HuH-7.5 (cell line): ENCODE measurements around the gene MAST2.
"Not testable (repeated sequence)": the region's sequence is repeated elsewhere in the genome, so short reads cannot be mapped to it uniquely, and the experiment has no call there.

ENCODE experiments used
- DNase-seq: peaks from one replicate; pipeline ENCODE4 v3.0.0; 2011; ENCODE audit warnings: low spot score

Gene MAST2

GRCh38 chr1:45857755-45858492 lies 54.5 kb downstream of the MAST2 start:
- DNase-seq = not testable (repeated sequence)

GRCh38 chr1:45859221-45859620 lies 55.8 kb downstream of the MAST2 start:
- DNase-seq = no peak

GRCh38 chr1:45862008-45862407 lies 58.6 kb downstream of the MAST2 start:
- no peak for DNase-seq

- DNase-seq = no peak
These were observed 59.8 kb downstream of the MAST2 start for GRCh38 chr1:45863218-45863617.

GRCh38 chr1:45864167-45865106 lies 61.0 kb downstream of the MAST2 start:
- no peak for DNase-seq

GRCh38 chr1:45867697-45868348 lies 64.4 kb downstream of the MAST2 start:
- no peak for DNase-seq

- no peak for DNase-seq
These were observed 65.4 kb downstream of the MAST2 start for GRCh38 chr1:45868861-45869260.

GRCh38 chr1:45870500-45870899 lies 67.1 kb downstream of the MAST2 start:
- DNase-seq = no peak

GRCh38 chr1:45872173-45872801 lies 68.9 kb downstream of the MAST2 start:
- peak; percentile 34 for DNase-seq

- no peak for DNase-seq
These were observed 72.7 kb downstream of the MAST2 start for GRCh38 chr1:45876000-45876617.

- no peak for DNase-seq
These were observed 73.9 kb downstream of the MAST2 start for GRCh38 chr1:45877264-45877663.

- no peak for DNase-seq
These were observed 76.6 kb downstream of the MAST2 start for GRCh38 chr1:45879885-45880598.

- no peak for DNase-seq
These were observed 77.5 kb downstream of the MAST2 start for GRCh38 chr1:45880930-45881329.

- DNase-seq = no peak
These were observed 80.2 kb downstream of the MAST2 start for GRCh38 chr1:45883658-45884057.

- DNase-seq = no peak
These were observed 81.3 kb downstream of the MAST2 start for GRCh38 chr1:45884700-45885099.

- no peak for DNase-seq
These were observed 82.8 kb downstream of the MAST2 start for GRCh38 chr1:45886229-45886628.

GRCh38 chr1:45887156-45887842 lies 83.9 kb downstream of the MAST2 start:
- DNase-seq = no peak

- DNase-seq = no peak
These were observed 86.7 kb downstream of the MAST2 start for GRCh38 chr1:45890078-45890477.

GRCh38 chr1:45891087-45891486 lies 87.7 kb downstream of the MAST2 start:
- no peak for DNase-seq

- no peak for DNase-seq
These were observed 88.8 kb downstream of the MAST2 start for GRCh38 chr1:45892068-45892785.
